Keratinocyte (primary cell): ENCODE results near the gene FRS2.
"Not testable (repeated sequence)": the region's sequence is repeated elsewhere in the genome, so short reads cannot be mapped to it uniquely, and the experiment has no call there.

Source experiments
- EZH2 ChIP-seq: IDR thresholded peaks from one replicate; pipeline ENCODE4 v1.6.1; 2012; ENCODE audit warnings: inconsistent platforms, mild to moderate bottlenecking, low read length, moderate library complexity
- TF ChIP-seq, protein P1 (sequence below), 3 experiments: IDR thresholded peaks in 1 of 3; conservative IDR thresholded peaks in 1 of 3; optimal IDR thresholded peaks in 1 of 3; 2 replicates in 2 of 3; 3 replicates in 1 of 3; pipeline versions ENCODE3 to v1.5.1; 2011; ENCODE audit warnings: low read length in 3 of 3, mild to moderate bottlenecking in 3 of 3, moderate library complexity in 2 of 3, control low read depth in 1 of 3, inconsistent platforms in 1 of 3; ENCODE audit not compliant: insufficient read depth in 2 of 3; ENCODE audit errors: extremely low read depth in 1 of 3

DNA sequence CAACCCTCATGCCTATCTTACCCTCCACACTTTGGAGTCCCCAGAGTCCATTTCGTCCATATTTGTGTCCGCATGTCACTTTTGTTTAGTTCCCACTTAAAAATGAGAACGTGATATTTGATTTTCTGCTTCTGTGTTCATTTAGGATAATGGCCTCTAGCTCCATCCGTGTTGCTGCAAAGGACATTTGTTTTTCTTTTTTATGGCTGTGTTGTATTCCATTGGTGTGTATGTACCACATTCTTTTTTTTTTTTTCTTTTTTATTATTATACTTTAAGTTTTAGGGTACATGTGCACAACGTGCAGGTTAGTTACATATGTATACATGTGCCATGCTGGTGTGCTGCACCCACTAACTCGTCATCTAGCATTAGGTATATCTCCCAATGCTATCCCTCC, 133.4 kb downstream of the FRS2 start:
- TF ChIP-seq, protein P1, sequence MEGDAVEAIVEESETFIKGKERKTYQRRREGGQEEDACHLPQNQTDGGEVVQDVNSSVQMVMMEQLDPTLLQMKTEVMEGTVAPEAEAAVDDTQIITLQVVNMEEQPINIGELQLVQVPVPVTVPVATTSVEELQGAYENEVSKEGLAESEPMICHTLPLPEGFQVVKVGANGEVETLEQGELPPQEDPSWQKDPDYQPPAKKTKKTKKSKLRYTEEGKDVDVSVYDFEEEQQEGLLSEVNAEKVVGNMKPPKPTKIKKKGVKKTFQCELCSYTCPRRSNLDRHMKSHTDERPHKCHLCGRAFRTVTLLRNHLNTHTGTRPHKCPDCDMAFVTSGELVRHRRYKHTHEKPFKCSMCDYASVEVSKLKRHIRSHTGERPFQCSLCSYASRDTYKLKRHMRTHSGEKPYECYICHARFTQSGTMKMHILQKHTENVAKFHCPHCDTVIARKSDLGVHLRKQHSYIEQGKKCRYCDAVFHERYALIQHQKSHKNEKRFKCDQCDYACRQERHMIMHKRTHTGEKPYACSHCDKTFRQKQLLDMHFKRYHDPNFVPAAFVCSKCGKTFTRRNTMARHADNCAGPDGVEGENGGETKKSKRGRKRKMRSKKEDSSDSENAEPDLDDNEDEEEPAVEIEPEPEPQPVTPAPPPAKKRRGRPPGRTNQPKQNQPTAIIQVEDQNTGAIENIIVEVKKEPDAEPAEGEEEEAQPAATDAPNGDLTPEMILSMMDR (optimal IDR thresholded peaks at IDR 0.05 in 1 of 3, IDR thresholded peaks at IDR 0.05 in 1 of 3, conservative IDR thresholded peaks at IDR 0.05 in 1 of 3; ENCODE audit: extremely low read depth in 1 of 3, insufficient read depth in 2 of 3, low read length in 3 of 3): not testable (repeated sequence)
- not testable (repeated sequence) for TF ChIP-seq EZH2
